Activated CD4-positive, alpha-beta T cell treated with anti-CD3 and anti-CD28 coated beads, Interleukin-2, amount 10 ng/mL, durations not matched to agents 7 days and 5 days (primary cell): ENCODE results near the gene TROAP. TPM values are rescaled to one million over a fixed set of nuclear protein-coding genes. Genes with fewer than 3 reads are reported as not detected.
"Not testable (repeated sequence)": the region's sequence is repeated elsewhere in the genome, so short reads cannot be mapped to it uniquely, and the experiment has no call there.

ENCODE experiments used
- CTCF ChIA-PET: fragments of 350-600 bp; sonication (Branson Sonifier 250); formaldehyde crosslinking; loops from one replicate; lab custom pipeline; 2021; ENCODE audit warnings: antibody characterized with exemption; lab: Charles Lee
- POLR2A ChIA-PET: fragments of 350-600 bp; sonication (Branson Sonifier 250); formaldehyde crosslinking; loops from one replicate; lab custom pipeline; 2021; ENCODE audit warnings: antibody characterized with exemption; lab: Charles Lee
- DNase-seq: peaks from one replicate; pipeline ENCODE4 v3.0.0-alpha.2; 2020
- H3K27ac Mint-ChIP-seq: one replicate; pipeline ENCODE4 v1.8.0; 2021; ENCODE audit warnings: mild to moderate bottlenecking, moderate library complexity, mixed read lengths
- H3K27me3 Mint-ChIP-seq: one replicate; pipeline ENCODE4 v1.8.0; 2021; ENCODE audit warnings: mixed read lengths
- H3K36me3 Mint-ChIP-seq: one replicate; pipeline ENCODE4 v1.8.0; 2021; ENCODE audit warnings: low read depth, mixed read lengths
- H3K4me1 Mint-ChIP-seq: one replicate; pipeline ENCODE4 v1.8.0; 2021; ENCODE audit warnings: mixed read lengths
- H3K4me3 Mint-ChIP-seq: one replicate; pipeline ENCODE4 v1.8.0; 2021; ENCODE audit warnings: mild to moderate bottlenecking, moderate library complexity, mixed read lengths
- H3K9me3 Mint-ChIP-seq: one replicate; pipeline ENCODE4 v1.8.0; 2021; ENCODE audit warnings: mixed read lengths
- total RNA-seq, 2 experiments: library from RNA; stranded (reverse); gene quantifications; one replicate each; pipeline ENCODE4 v1.2.3, GENCODE V29; 2021

TROAP gene
- total RNA-seq, 2 experiments from 2014 or later: 111 to 115 TPM

DNA sequence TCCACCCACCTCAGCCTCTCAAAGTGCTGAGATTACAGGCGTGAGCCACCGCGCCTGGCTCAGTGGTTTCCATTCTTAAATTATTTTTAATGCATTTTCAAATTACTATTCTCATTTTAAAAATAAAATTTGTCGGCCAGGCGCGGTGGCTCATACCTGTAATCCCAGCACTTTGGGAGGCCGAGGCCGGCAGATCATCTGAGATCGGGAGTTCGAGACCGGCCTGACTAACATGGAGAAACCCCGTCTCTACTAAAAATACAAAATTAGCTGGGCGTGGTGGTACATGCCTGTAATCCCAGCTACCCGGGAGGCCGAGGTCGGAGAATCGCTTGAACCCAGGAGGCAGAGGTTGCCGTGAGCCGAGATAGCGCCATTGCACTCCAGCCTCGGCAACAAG lies 10.7 kb downstream of the TROAP start:
- peaks cover 60% of the 10 kb centered on the region for H3K27me3 Mint-ChIP-seq
- DNase-seq, H3K27ac Mint-ChIP-seq, H3K4me3 Mint-ChIP-seq, H3K9me3 Mint-ChIP-seq, POLR2A ChIA-PET: not testable (repeated sequence)
- H3K36me3 Mint-ChIP-seq: peaks cover 34% of the 10 kb centered on the region
- CTCF ChIA-PET: interaction anchor here (0.8 to 3.9 kb wide), 3 partner anchors 9 to 14 kb away, joined by 3 to 30 read pairs (median 7); no protein-coding TSS in a partner anchor
- H3K4me1 Mint-ChIP-seq: peaks cover 34% of the 10 kb centered on the region

- no peak overlapping the region for H3K27ac Mint-ChIP-seq
- peaks cover 30% of the 10 kb centered on the region for H3K36me3 Mint-ChIP-seq
- no peaks in the 10 kb centered on the region for H3K9me3 Mint-ChIP-seq
- ChIA-PET CTCF (interaction anchor here (0.8 to 4.6 kb wide), 6 partner anchors 8 to 247 kb away, joined by 3 to 30 read pairs (median 5); partner anchors contain the start of gene TROAP), POLR2A (no interaction called here)
- H3K27me3 Mint-ChIP-seq: peaks cover 65% of the 10 kb centered on the region
- H3K4me1 Mint-ChIP-seq: peaks cover 34% of the 10 kb centered on the region
- no peak for DNase-seq
- H3K4me3 Mint-ChIP-seq: no peak overlapping the region
These were observed 11.2 kb downstream of the TROAP start for GRCh38 chr12:49334226-49334625.

- ChIA-PET POLR2A (no interaction called here), CTCF (interaction anchor here (1.0 to 4.6 kb wide), 5 partner anchors 8 to 246 kb away, joined by 3 to 30 read pairs (median 7); partner anchors contain the start of gene TROAP)
- H3K27ac Mint-ChIP-seq: no peak overlapping the region
- H3K27me3 Mint-ChIP-seq: peaks cover 69% of the 10 kb centered on the region
- H3K4me3 Mint-ChIP-seq: no peak overlapping the region
- DNase-seq: no peak
- no peaks in the 10 kb centered on the region for H3K9me3 Mint-ChIP-seq
- H3K4me1 Mint-ChIP-seq: peaks cover 34% of the 10 kb centered on the region
- H3K36me3 Mint-ChIP-seq: peaks cover 25% of the 10 kb centered on the region
These were observed 11.6 kb downstream of the TROAP start for GRCh38 chr12:49334681-49335080.

- CTCF ChIA-PET: interaction anchor here (1.0 to 4.6 kb wide), 4 partner anchors 11 to 246 kb away, joined by 3 to 29 read pairs (median 5); partner anchors contain the start of gene TROAP
- POLR2A ChIA-PET: no interaction called here
- peak overlapping the region; percentile 61 for H3K27ac Mint-ChIP-seq
- no peaks in the 10 kb centered on the region for H3K9me3 Mint-ChIP-seq
- peaks cover 34% of the 10 kb centered on the region for H3K4me1 Mint-ChIP-seq
- H3K36me3 Mint-ChIP-seq: peaks cover 20% of the 10 kb centered on the region
- H3K27me3 Mint-ChIP-seq: peaks cover 75% of the 10 kb centered on the region
- H3K4me3 Mint-ChIP-seq: no peak overlapping the region
- no peak for DNase-seq
These were observed 12.3 kb downstream of the TROAP start for GRCh38 chr12:49335118-49335954.

- H3K27ac Mint-ChIP-seq: no peak overlapping the region
- H3K4me1 Mint-ChIP-seq: peaks cover 34% of the 10 kb centered on the region
- peaks cover 83% of the 10 kb centered on the region for H3K27me3 Mint-ChIP-seq
- H3K9me3 Mint-ChIP-seq: no peaks in the 10 kb centered on the region
- ChIA-PET CTCF (interaction anchor here (1.1 to 4.6 kb wide), 8 partner anchors 11 to 59 kb away, joined by 3 to 29 read pairs (median 8); partner anchors contain the start of genes DNAJC22, PRPH and TROAP), POLR2A (no interaction called here)
- DNase-seq: no peak
- H3K36me3 Mint-ChIP-seq: peaks cover 14% of the 10 kb centered on the region
- H3K4me3 Mint-ChIP-seq: no peak overlapping the region
These were observed 13.0 kb downstream of the TROAP start for GRCh38 chr12:49335955-49336644.

- Mint-ChIP-seq H3K36me3 (peaks cover 7% of the 10 kb centered on the region), H3K27ac (peak within 1 kb of the TSS; percentile 43), H3K9me3 (no peaks in the 10 kb centered on the region), H3K27me3 (peaks cover 86% of the 10 kb centered on the region), H3K4me3 (peak within 1 kb of the TSS; percentile 53), H3K4me1 (peaks cover 31% of the 10 kb centered on the region)
- peak; percentile 86 for DNase-seq
- ChIA-PET POLR2A (no interaction called here), CTCF (interaction anchor here (0.9 to 4.6 kb wide), 12 partner anchors 10 to 173 kb away, joined by 3 to 29 read pairs (median 6); partner anchors contain the start of genes DNAJC22, PRPH and TROAP)
These were observed 13.9 kb downstream of the TROAP start, which contains the start of gene C1QL4 for GRCh38 chr12:49336645-49337584. Gene C1QL4, minus strand, starts transcription at chr12:49337188. Its CDS starts 711 bp downstream, at chr12:49336477.

- peaks cover 87% of the 10 kb centered on the region for H3K27me3 Mint-ChIP-seq
- no peak for DNase-seq
- no peak overlapping the region for H3K4me3 Mint-ChIP-seq
- H3K36me3 Mint-ChIP-seq: no peaks in the 10 kb centered on the region
- peaks cover 33% of the 10 kb centered on the region for H3K4me1 Mint-ChIP-seq
- CTCF ChIA-PET: interaction anchor here (1.2 to 4.6 kb wide), 5 partner anchors 8 to 50 kb away, joined by 5 to 29 read pairs (median 17); partner anchors contain the start of genes DNAJC22, PRPH and TROAP
- no peak overlapping the region for H3K27ac Mint-ChIP-seq
- H3K9me3 Mint-ChIP-seq: no peaks in the 10 kb centered on the region
- POLR2A ChIA-PET: no interaction called here
These were observed 15.9 kb downstream of the TROAP start for GRCh38 chr12:49338830-49339463.

DNA sequence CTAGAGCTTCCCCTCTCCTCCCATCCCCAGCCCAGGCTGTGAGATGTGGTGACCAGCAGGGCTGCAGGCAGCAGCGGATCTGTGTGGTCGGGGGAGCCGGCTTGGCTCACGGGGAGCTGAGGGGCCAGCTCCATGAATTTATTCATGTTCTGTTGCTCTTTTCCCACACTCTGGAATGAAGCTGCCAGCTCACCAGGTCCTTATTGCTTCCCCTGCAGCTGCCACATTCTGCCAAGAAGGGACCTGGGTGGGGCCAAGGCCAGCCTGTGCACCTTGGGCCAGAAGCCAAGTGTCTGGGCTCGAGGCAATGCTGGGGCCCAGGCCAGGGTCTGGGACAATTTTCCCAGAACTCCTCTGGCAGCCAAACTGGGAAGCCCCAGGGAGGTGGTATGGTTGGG lies 16.4 kb downstream of the TROAP start:
- H3K9me3 Mint-ChIP-seq: no peaks in the 10 kb centered on the region
- peaks cover 33% of the 10 kb centered on the region for H3K4me1 Mint-ChIP-seq
- no peaks in the 10 kb centered on the region for H3K36me3 Mint-ChIP-seq
- no peak overlapping the region for H3K27ac Mint-ChIP-seq
- ChIA-PET CTCF (interaction anchor here (1.2 kb wide), 1 partner anchor 9 kb away, joined by 5 read pairs; no protein-coding TSS in a partner anchor), POLR2A (no interaction called here)
- H3K27me3 Mint-ChIP-seq: peaks cover 88% of the 10 kb centered on the region
- no peak for DNase-seq
- no peak overlapping the region for H3K4me3 Mint-ChIP-seq

- H3K4me1 Mint-ChIP-seq: peaks cover 31% of the 10 kb centered on the region
- H3K9me3 Mint-ChIP-seq: no peaks in the 10 kb centered on the region
- DNase-seq: no peak
- no peak overlapping the region for H3K27ac Mint-ChIP-seq
- POLR2A ChIA-PET: no interaction called here
- CTCF ChIA-PET: interaction anchor here (1.0 to 4.0 kb wide), 5 partner anchors 8 to 75 kb away, joined by 3 to 32 read pairs (median 5); partner anchors contain the start of gene PRPH
- no peaks in the 10 kb centered on the region for H3K36me3 Mint-ChIP-seq
- peaks cover 84% of the 10 kb centered on the region for H3K27me3 Mint-ChIP-seq
- H3K4me3 Mint-ChIP-seq: no peak overlapping the region
These were observed 17.2 kb downstream of the TROAP start for GRCh38 chr12:49340095-49340870.

DNA sequence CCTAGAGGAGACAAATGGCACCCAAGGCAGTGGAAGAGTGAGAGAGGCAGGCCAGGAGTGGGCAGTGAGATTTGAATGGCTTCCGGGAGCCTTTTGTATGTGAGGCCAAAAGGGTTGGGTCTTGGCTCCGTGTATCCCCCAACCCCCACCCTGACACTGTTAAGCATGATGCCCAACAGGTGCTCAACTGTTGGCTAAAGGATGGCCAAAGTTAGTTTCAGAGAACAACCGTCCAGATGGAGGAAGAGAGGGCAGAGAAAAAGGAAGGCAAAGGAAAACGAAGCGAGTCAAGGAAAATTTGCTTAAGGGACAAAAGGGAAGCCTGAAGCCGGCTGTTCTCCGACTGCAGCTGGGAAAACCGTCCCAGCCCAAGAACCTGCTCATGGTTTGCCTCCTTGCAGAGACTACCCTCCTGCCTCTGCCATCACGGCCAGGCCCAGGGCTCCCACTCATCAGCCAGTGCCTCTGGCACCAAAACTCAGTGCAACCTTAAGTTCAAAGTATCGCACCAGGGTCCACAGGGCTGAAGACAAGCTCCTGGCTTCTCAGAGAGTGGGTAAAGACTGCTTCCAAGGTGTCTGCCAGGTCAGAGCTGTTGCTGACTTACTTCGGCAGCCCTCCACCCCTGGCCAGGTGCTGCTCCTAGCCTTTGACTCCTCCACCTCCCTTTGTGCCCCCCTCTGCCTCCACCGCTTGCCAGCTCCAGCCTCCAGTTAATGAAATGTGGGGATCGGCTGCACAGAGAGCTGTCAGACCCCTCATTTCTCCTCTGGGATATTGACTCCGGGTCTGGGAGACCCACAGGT lies 18.1 kb downstream of the TROAP start:
- DNase-seq: no peak
- Mint-ChIP-seq H3K9me3 (no peaks in the 10 kb centered on the region), H3K4me3 (no peak overlapping the region), H3K4me1 (peaks cover 34% of the 10 kb centered on the region), H3K27ac (no peak overlapping the region), H3K36me3 (no peaks in the 10 kb centered on the region), H3K27me3 (peaks cover 86% of the 10 kb centered on the region)
- POLR2A ChIA-PET: no interaction called here
- CTCF ChIA-PET: interaction anchor here (0.7 to 4.0 kb wide), 16 partner anchors 9 to 170 kb away, joined by 3 to 32 read pairs (median 4); partner anchors contain the start of genes PRPH, SPATS2 and TROAP
